TTC549 (cell line): ENCODE measurements around the gene ARL13A.
"Not testable (repeated sequence)": the region's sequence is repeated elsewhere in the genome, so short reads cannot be mapped to it uniquely, and the experiment has no call there.

Experiments used
- FAIRE-seq: peaks from 2 replicates; lab custom pipeline; 2012; peaks lifted over from hg19 to GRCh38; lab: Jason Lieb, UNC

The ARL13A gene

GRCh38 chrX:100969408-100969807, at the start of gene ARL13A:
Gene ARL13A (plus strand): TSS chrX:100969708. CDS start chrX:100973690, 3,982 bp downstream.
- no peak for FAIRE-seq

GRCh38 chrX:100924375-100924774, 45.1 kb upstream of the ARL13A start:
- FAIRE-seq, result no peak

- no peak for FAIRE-seq
Measured at GRCh38 chrX:100926453-100926852, 43.1 kb upstream of the ARL13A start.

- FAIRE-seq, result no peak
Measured at GRCh38 chrX:100928660-100929613, 40.6 kb upstream of the ARL13A start, which contains the start of gene XKRX. Gene XKRX (minus strand): TSS chrX:100928917. CDS start chrX:100928304, 613 bp downstream.

- FAIRE-seq, result no peak
Measured at GRCh38 chrX:100931218-100931924, 38.1 kb upstream of the ARL13A start.

- FAIRE-seq, result no peak
Measured at GRCh38 chrX:100931925-100932285, 37.6 kb upstream of the ARL13A start.

GRCh38 chrX:100935767-100936166, 33.7 kb upstream of the ARL13A start:
- FAIRE-seq, result no peak

GRCh38 chrX:100939333-100939732, 30.2 kb upstream of the ARL13A start:
- no peak for FAIRE-seq

GRCh38 chrX:100944601-100945000, 24.9 kb upstream of the ARL13A start:
- no peak for FAIRE-seq

- FAIRE-seq, result no peak
Measured at GRCh38 chrX:100946299-100946927, 23.1 kb upstream of the ARL13A start.

- no peak for FAIRE-seq
Measured at GRCh38 chrX:100948557-100948956, 21.0 kb upstream of the ARL13A start.

GRCh38 chrX:100962811-100963210, 6.7 kb upstream of the ARL13A start:
- no peak for FAIRE-seq

- FAIRE-seq, result no peak
Measured at GRCh38 chrX:100964362-100964761, 5.1 kb upstream of the ARL13A start.

GRCh38 chrX:100969936-100970335, 428 bp downstream of the ARL13A start:
- no peak for FAIRE-seq

- no peak for FAIRE-seq
Measured at GRCh38 chrX:100973411-100973810, 3.9 kb downstream of the ARL13A start.

- FAIRE-seq, result no peak
Measured at GRCh38 chrX:100975212-100975611, 5.7 kb downstream of the ARL13A start.

- FAIRE-seq, result no peak
Measured at GRCh38 chrX:100976211-100976610, 6.7 kb downstream of the ARL13A start.

- no peak for FAIRE-seq
Measured at GRCh38 chrX:100979881-100980607, 10.5 kb downstream of the ARL13A start.

GRCh38 chrX:100980608-100981497, 11.3 kb downstream of the ARL13A start:
- no peak for FAIRE-seq

- not testable (repeated sequence) for FAIRE-seq
Measured at GRCh38 chrX:100981498-100981845, 12.0 kb downstream of the ARL13A start.

- FAIRE-seq, result no peak
Measured at GRCh38 chrX:100984818-100985217, 15.3 kb downstream of the ARL13A start.
